CD14-positive monocyte (primary cell): ENCODE results near the gene JARID2. TPM values are rescaled to one million over a fixed set of nuclear protein-coding genes. Genes with fewer than 3 reads are reported as not detected.
"Not testable (repeated sequence)": the region's sequence is repeated elsewhere in the genome, so short reads cannot be mapped to it uniquely, and the experiment has no call there.

ENCODE experiments used
- DNase-seq, 3 donors: peaks; one replicate each; pipeline ENCODE4 v3.0.0-alpha.2; 2011 to 2022
- H2AFZ ChIP-seq: 2 replicates; pipeline ENCODE4 v1.6.0; 2012; ENCODE audit warnings: mild to moderate bottlenecking, low read depth, low read length, inconsistent platforms; ENCODE audit not compliant: insufficient read depth, poor library complexity, severe bottlenecking
- H3K27ac ChIP-seq, 2 donors: 1 replicate in 1 of 2; 2 replicates in 1 of 2; pipeline ENCODE4 v1.5.1; 2012 to 2013; ENCODE audit warnings: low read length in 2 of 2, control low read depth in 1 of 2, inconsistent platforms in 1 of 2, low read depth in 1 of 2, mild to moderate bottlenecking in 1 of 2
- H3K27me3 ChIP-seq, 2 donors: one replicate each; pipeline versions ENCODE4 v1.6.0 to v1.6.1; 2011 to 2013; ENCODE audit warnings: low read length in 2 of 2; ENCODE audit not compliant: control insufficient read depth in 2 of 2, insufficient read depth in 2 of 2
- H3K36me3 ChIP-seq, 2 donors: replicated peaks in 1 of 2; 1 replicate in 1 of 2; 2 replicates in 1 of 2; pipeline versions ENCODE4 v1.5.1 to v1.6.1; 2012 to 2013; ENCODE audit warnings: low read length in 2 of 2, control low read depth in 1 of 2, inconsistent platforms in 1 of 2, mild to moderate bottlenecking in 1 of 2; ENCODE audit not compliant: insufficient read depth in 2 of 2, control insufficient read depth in 1 of 2
- H3K4me1 ChIP-seq, 2 donors: 1 replicate in 1 of 2; 2 replicates in 1 of 2; pipeline versions ENCODE4 v1.5.1 to v1.6.1; 2012 to 2013; ENCODE audit warnings: low read length in 2 of 2, control low read depth in 1 of 2, inconsistent platforms in 1 of 2, mild to moderate bottlenecking in 1 of 2, moderate library complexity in 1 of 2; ENCODE audit not compliant: insufficient read depth in 2 of 2, control insufficient read depth in 1 of 2
- H3K4me2 ChIP-seq: replicated peaks from 2 replicates; pipeline ENCODE3; 2012; ENCODE audit warnings: low read length, moderate library complexity, mild to moderate bottlenecking; ENCODE audit not compliant: poor library complexity, severe bottlenecking; ENCODE audit errors: extremely low read depth
- H3K4me3 ChIP-seq, 3 experiments: fragments of 200-600 bp in 1 of 3; sonication (generic) in 1 of 3; replicated peaks in 1 of 3; 1 replicate in 2 of 3; 2 replicates in 1 of 3; pipeline ENCODE4 v1.5.1; 2011 to 2013; ENCODE audit warnings: low read length in 3 of 3, mild to moderate bottlenecking in 3 of 3, control low read depth in 2 of 3, low read depth in 2 of 3, inconsistent platforms in 1 of 3, moderate library complexity in 1 of 3
- H3K79me2 ChIP-seq: 2 replicates; pipeline ENCODE4 v1.6.0; 2012; ENCODE audit warnings: mild to moderate bottlenecking, control low read depth, inconsistent platforms, low read length, moderate library complexity; ENCODE audit not compliant: insufficient read depth
- H3K9ac ChIP-seq: 2 replicates; pipeline ENCODE4 v1.6.0; 2017; ENCODE audit warnings: low read length, mild to moderate bottlenecking; ENCODE audit not compliant: insufficient read depth, poor library complexity, severe bottlenecking
- H3K9me3 ChIP-seq, 2 donors: replicated peaks in 1 of 2; 1 replicate in 1 of 2; 2 replicates in 1 of 2; pipeline versions ENCODE4 v1.5.1 to v1.6.1; 2012 to 2013; ENCODE audit warnings: low read length in 2 of 2, control low read depth in 1 of 2; ENCODE audit not compliant: control insufficient read depth in 1 of 2, insufficient read depth in 1 of 2
- H4K20me1 ChIP-seq: 2 replicates; pipeline ENCODE4 v1.6.0; 2012; ENCODE audit warnings: mild to moderate bottlenecking, low read length, control low read depth, moderate library complexity; ENCODE audit not compliant: insufficient read depth
- H3K27ac Mint-ChIP-seq, 7 donors: one replicate each; pipeline ENCODE4 v1.8.0; 2020; ENCODE audit warnings: mild to moderate bottlenecking in 7 of 7, mixed read lengths in 7 of 7, moderate library complexity in 6 of 7, inconsistent platforms in 2 of 7
- H3K27me3 Mint-ChIP-seq, 3 donors: one replicate each; pipeline ENCODE4 v1.8.0; 2021 to 2022; ENCODE audit warnings: low read depth in 3 of 3, mild to moderate bottlenecking in 3 of 3, mixed read lengths in 3 of 3, moderate library complexity in 3 of 3, inconsistent platforms in 1 of 3
- H3K36me3 Mint-ChIP-seq, 2 donors: one replicate each; pipeline ENCODE4 v1.8.0; 2020; ENCODE audit warnings: mixed read lengths in 2 of 2, inconsistent platforms in 1 of 2, mild to moderate bottlenecking in 1 of 2
- H3K4me1 Mint-ChIP-seq: one replicate; pipeline ENCODE4 v1.8.0; 2020; ENCODE audit warnings: mild to moderate bottlenecking, mixed read lengths
- H3K4me3 Mint-ChIP-seq, 2 donors: one replicate each; pipeline ENCODE4 v1.8.0; 2020; ENCODE audit warnings: mild to moderate bottlenecking in 2 of 2, mixed read lengths in 2 of 2, moderate library complexity in 1 of 2
- H3K9me3 Mint-ChIP-seq, 7 donors: one replicate each; pipeline ENCODE4 v1.8.0; 2020 to 2022; ENCODE audit warnings: mixed read lengths in 7 of 7, mild to moderate bottlenecking in 6 of 7, moderate library complexity in 6 of 7, inconsistent platforms in 2 of 7
- WGBS: methylation state at CpG from one replicate; pipeline ENCODE4 v1.1.5; 2013; ENCODE audit warnings: missing lambda C conversion rate; ENCODE audit not compliant: insufficient coverage; 5-methylcytosine and 5-hydroxymethylcytosine counted together
- intact Hi-C, 2 donors: fragments of 100-400 bp; cut with micrococcal nuclease; formaldehyde crosslinking; loops; one replicate each; pipeline versions ENCODE4 v1.15.0 to v1.15.1; 2023
- polyA plus RNA-seq, 3 donors: library from polyadenylated mRNA; depleted of rRNA in 1 of 3; unstranded in 2 of 3; stranded (reverse) in 1 of 3; fragments of 300-500 nt in 2 of 3; fragments of >200 nt in 1 of 3; fragmentation: Illumina TruSeq in 2 of 3; gene quantifications; 1 replicate in 2 of 3; 2 replicates in 1 of 3; pipeline ENCODE4 v1.2.3, GENCODE V29; 2012 to 2021
- TF ChIP-seq, protein P1 (sequence below): fragments of 200-600 bp; IDR thresholded peaks from one replicate; pipeline ENCODE4 v1.8.0; 2022; ENCODE audit warnings: antibody characterized with exemption, mild to moderate bottlenecking

The JARID2 gene
- polyA plus RNA-seq, 3 donors: 6.8 to 17.5 (median 12.5) TPM

DNA sequence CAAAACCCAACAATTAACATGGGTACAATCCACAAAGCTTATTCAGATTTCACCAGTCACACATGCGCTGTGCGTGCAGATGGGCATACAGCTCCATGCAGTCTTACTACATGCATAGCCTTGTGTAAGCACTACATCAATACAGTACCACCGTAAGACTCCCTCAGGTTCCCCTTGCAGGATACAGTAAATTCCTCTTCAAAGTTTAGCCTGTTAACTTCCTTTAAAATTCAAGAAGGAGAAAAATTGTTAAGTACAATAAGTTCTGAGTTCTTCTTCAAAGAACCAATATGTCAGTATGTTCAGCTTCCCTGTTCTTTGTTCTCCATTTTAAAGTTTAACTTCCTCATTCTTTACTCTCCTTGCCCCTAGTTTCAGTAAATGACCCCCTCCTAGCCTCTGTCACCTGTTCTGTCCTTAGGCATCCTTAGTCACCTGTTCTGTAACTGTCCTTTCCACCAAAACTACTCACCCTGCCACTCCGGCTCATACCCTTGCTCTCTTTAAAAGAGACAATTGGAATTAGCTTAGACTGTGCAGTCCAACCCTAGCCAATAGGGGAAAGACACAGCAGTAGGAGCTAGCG is 297.6 kb downstream of the JARID2 start:
- WGBS: 83% methylated on average over 2 of the region's 5 CpGs
- not testable (repeated sequence) for H4K20me1 ChIP-seq

DNA sequence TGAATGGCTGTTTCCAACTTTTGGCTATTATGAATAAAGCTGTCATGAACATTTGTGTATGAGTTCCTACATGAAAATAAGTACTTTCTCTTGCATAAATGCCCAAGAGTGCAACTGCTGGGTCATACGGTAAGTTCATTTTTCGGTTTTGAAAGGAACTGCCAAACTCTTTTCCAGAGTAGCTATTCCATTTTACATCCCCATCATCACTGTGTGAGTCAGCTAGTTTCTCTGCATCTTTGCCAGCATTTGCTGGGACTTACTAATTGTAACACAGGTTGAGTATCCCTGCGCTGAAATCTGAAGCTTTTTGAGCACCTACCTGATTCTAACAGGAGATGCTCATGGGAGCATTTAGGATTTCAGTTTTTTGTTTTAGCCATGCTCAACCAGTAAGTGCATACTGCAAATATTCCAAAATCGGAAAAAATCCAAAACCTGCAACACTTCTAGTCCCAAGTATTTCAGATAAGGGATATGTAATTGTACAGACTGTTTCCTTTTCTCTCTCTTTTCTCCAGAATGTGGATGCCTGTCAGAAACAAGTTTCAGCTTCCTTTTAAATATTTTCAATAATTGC is 298.5 kb downstream of the JARID2 start:
- Histone ChIP-seq H4K20me1 (peaks cover 6% of the 10 kb centered on the region), H3K36me3 (peaks cover 0 to 10% of the 10 kb centered on the region in 2 donors), H2AFZ (no peak overlapping the region), H3K4me1 (peaks cover 16 to 19% of the 10 kb centered on the region in 2 donors), H3K27me3 (no peaks in the 10 kb centered on the region), H3K4me3 (no peak overlapping the region), H3K4me2 (no peak overlapping the region), H3K9ac (no peak overlapping the region), H3K9me3 (peaks cover 3 to 11% of the 10 kb centered on the region in 2 donors), H3K79me2 (peaks cover 18% of the 10 kb centered on the region), H3K27ac (peak overlapping the region in 1 of 2 donors; percentile 47)
- no peaks in the 10 kb centered on the region for H3K27me3 Mint-ChIP-seq
- H3K36me3 Mint-ChIP-seq: peaks cover under 1 to 6% of the 10 kb centered on the region in 2 donors
- TF ChIP-seq, protein P1, sequence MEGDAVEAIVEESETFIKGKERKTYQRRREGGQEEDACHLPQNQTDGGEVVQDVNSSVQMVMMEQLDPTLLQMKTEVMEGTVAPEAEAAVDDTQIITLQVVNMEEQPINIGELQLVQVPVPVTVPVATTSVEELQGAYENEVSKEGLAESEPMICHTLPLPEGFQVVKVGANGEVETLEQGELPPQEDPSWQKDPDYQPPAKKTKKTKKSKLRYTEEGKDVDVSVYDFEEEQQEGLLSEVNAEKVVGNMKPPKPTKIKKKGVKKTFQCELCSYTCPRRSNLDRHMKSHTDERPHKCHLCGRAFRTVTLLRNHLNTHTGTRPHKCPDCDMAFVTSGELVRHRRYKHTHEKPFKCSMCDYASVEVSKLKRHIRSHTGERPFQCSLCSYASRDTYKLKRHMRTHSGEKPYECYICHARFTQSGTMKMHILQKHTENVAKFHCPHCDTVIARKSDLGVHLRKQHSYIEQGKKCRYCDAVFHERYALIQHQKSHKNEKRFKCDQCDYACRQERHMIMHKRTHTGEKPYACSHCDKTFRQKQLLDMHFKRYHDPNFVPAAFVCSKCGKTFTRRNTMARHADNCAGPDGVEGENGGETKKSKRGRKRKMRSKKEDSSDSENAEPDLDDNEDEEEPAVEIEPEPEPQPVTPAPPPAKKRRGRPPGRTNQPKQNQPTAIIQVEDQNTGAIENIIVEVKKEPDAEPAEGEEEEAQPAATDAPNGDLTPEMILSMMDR: no peak
- DNase-seq: no peak
- H3K27ac Mint-ChIP-seq: no peak overlapping the region
- H3K4me3 Mint-ChIP-seq: no peak overlapping the region
- peaks cover 28% of the 10 kb centered on the region for H3K4me1 Mint-ChIP-seq
- intact Hi-C loops: no loop called here
- H3K9me3 Mint-ChIP-seq: peaks cover 9 to 19% (median 13%) of the 10 kb centered on the region in 7 donors
- 100% methylated on average over 3 of the region's 4 CpGs for WGBS

More for the DNA sequence above, 297.6 kb downstream of the JARID2 start:
- H3K4me3 ChIP-seq, H3K4me3 Mint-ChIP-seq, H3K4me2 ChIP-seq, H3K27me3 Mint-ChIP-seq, H3K27me3 ChIP-seq, H3K36me3 ChIP-seq, H3K9ac ChIP-seq, H2AFZ ChIP-seq, intact Hi-C loops: not testable (repeated sequence)
- Mint-ChIP-seq H3K27ac (peak overlapping the region; percentile 28 to 89 (median 81)), H3K36me3 (peaks cover 3 to 14% of the 10 kb centered on the region in 2 donors), H3K9me3 (peaks cover 9 to 21% (median 14%) of the 10 kb centered on the region in 7 donors), H3K4me1 (peaks cover 30% of the 10 kb centered on the region)
- Histone ChIP-seq H3K79me2 (peaks cover 15% of the 10 kb centered on the region), H3K27ac (peak overlapping the region; percentile 38 to 63), H3K9me3 (peaks cover 3 to 11% of the 10 kb centered on the region in 2 donors), H3K4me1 (peaks cover 16 to 19% of the 10 kb centered on the region in 2 donors)
- peak; percentile 24 to 47 (median 46) for DNase-seq
